HG03439 (cell line): ENCODE measurements around the gene ERFL.
A peak's percentile ranks its signal among the peaks of the same experiment; 100 is the strongest.

Source experiments
- ATAC-seq: cut with Tn5 transposase; IDR thresholded peaks from one replicate; pipeline ENCODE4 v1.9.1; 2021; ENCODE audit warnings: mild to moderate bottlenecking, moderate library complexity; ENCODE audit not compliant: unreplicated experiment

ERFL gene

GRCh38 chr19:41901707-41902360 is 26.4 kb downstream of the ERFL start:
- no peak for ATAC-seq

GRCh38 chr19:41898235-41898634 is 30.0 kb downstream of the ERFL start:
- ATAC-seq = no peak

DNA sequence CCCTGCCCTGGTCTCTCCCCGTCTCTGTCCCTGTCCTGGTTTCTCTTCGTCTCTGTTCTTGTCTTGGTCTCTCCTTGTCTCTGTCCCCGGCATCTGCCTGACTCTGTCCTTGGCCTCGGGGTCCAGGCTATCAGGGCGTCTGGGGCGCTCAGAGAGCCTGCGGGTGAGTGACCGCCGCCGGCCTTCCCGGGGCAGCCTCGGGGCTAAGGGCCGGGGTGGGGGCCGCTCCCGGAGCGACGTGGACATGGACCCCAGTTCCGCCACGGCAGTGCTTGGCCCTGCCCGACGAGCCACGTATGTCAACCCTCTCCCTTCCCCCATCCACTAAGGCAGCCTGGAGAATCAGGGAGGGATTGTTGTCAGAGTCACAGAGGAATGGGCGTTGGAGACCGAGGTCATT is 30.4 kb downstream of the ERFL start:
- ATAC-seq = no peak

DNA sequence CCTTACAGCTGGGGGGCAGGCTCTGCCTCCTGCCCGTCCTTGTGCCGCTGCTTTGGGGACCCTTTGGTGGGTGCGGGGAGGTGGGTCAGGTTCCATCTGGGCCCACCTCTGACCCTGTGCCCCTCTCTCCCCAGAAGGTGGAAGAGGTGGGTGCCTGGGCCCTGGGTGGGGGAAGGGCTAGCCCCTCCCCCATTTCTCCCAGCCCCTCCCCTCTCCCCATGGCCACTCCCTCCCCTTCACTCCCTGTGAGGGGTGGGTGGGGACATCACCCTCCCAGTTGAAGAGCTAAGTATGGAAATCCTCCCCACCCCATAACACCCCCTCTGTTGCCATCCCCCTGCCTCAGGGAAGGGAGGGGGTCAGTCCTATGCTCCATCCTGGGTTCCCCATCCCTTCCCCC is 31.1 kb downstream of the ERFL start:
- ATAC-seq = no peak

DNA sequence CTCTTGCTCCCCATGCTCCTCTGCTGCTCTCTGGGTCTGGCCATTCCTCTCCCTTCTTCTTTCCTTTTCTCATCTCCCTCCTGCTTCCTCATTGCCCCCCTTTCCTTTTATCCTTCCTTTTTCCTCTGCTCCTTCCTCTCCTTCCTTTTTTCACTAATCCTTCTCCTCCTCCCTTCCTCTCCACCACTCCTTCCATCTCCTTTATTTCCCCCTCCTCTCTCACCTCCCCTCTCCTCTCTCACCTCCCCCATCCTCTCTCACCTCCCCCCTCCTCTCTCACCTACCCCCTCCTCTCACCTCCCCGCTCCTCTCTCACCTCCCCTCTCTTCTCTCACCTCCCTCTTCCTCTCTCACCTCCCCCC is 31.7 kb downstream of the ERFL start:
- no peak for ATAC-seq

GRCh38 chr19:41895745-41896580 is 32.3 kb downstream of the ERFL start:
- no peak for ATAC-seq

- no peak for ATAC-seq
These were observed 33.9 kb downstream of the ERFL start for GRCh38 chr19:41894350-41894749.

GRCh38 chr19:41893899-41894298 is 34.4 kb downstream of the ERFL start:
- ATAC-seq = no peak

DNA sequence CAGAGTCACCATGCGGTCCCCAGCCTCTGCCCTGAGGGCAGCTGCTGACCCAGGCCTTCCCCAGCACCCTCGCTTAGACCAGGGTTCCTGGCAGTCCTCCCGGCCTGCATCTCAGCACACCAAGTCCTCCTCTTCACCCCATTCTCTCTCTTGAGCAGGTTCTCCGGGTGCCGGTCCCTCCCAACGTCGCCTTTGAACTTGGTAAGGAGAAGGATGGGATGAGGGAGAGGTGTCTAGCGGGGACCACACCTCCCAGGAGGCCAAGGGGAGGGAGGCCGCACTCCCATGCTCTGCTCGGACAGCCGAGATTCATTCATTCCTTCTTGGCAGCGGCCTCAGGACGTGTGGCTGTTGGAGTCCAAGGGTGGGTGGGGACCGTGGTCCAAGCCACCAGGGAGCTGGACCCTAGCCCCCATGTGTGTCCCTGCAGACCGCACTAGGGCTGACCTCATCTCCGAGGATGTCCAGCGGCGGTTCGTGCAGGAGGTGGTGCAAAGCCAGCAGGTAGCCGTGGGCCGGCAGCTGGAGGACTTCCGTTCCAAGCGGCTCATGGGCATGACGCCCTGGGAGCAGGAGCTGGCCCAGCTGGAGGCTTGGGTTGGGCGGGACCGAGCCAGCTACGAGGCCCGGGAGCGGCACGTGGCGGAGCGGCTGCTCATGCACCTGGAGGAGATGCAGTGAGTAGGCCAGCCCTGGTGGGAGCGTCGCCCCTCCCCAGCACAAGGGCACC is 35.9 kb downstream of the ERFL start:
- no peak for ATAC-seq

- no peak for ATAC-seq
These were observed 37.3 kb downstream of the ERFL start for GRCh38 chr19:41890936-41891335.

DNA sequence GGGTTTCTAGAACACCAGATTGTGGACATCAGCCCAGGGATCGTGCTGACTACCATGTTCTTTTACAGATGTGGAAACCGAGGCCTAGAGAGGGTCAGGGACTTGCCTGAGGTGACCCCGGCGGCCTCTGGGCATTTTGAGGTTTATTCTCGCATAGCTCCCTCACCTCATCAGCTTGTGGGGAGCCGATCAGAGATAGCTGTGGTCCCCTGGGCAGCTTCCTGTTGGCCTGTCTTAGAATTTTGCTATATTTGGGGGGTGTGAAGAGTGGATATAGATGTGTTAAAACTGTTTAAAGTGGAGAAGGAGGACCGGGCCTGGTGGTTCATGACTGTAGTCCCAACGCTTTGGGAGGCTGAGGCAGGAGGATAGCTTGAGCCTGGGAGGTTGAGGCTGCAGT is 38.4 kb downstream of the ERFL start:
- no peak for ATAC-seq

DNA sequence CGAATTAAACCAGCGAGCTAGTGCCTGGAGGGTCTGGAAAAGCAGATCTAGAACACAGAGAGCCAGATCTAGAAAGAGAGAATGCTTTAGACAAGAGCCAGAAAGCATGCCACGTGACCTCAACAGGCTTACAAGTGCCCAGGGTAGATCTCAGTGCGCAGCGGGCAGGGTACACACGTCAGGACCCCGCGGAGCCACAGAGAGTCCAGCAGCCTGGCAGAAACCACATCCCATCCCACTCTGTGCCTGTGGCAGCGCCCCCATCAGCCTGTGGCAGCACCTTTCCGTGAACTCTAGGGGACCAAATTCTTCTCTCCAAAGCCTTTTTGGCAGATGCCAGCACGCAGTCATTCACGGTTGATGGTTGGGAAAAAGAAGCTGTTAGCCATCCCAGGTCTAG is 39.3 kb downstream of the ERFL start:
- ATAC-seq = no peak

DNA sequence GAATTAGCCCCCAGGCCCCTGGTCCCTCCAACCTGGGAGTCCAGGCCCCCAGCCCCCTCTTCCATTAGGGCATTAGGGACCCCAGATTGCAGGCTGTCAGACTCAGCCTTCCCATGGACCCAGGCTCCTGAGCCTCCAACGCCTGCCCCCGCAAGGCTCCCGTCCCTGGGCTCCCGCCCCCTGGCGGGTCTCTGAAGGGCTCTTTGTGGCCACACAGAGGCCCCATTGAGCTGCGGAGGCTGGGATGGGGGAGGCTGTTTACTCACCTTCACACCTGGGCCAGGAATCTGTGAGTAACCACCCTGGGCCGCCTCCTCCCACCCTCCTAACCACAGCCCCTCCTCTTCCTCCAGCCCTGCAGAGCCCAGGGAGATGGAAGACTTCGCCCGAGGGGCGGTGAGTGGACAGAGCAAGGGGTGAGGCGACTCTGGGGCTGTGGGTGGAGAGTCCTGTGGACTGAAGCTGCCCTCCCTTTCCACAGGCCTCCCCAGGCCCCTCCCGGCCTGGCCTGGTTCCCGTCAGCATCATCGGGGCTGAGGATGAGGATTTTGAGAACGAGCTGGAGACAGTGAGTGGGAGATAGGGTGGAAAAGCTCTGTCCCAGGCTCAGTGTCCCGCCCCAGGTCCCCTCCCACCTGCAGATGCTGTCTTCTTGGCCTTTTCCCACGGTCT is 40.4 kb downstream of the ERFL start:
- ATAC-seq = no peak

DNA sequence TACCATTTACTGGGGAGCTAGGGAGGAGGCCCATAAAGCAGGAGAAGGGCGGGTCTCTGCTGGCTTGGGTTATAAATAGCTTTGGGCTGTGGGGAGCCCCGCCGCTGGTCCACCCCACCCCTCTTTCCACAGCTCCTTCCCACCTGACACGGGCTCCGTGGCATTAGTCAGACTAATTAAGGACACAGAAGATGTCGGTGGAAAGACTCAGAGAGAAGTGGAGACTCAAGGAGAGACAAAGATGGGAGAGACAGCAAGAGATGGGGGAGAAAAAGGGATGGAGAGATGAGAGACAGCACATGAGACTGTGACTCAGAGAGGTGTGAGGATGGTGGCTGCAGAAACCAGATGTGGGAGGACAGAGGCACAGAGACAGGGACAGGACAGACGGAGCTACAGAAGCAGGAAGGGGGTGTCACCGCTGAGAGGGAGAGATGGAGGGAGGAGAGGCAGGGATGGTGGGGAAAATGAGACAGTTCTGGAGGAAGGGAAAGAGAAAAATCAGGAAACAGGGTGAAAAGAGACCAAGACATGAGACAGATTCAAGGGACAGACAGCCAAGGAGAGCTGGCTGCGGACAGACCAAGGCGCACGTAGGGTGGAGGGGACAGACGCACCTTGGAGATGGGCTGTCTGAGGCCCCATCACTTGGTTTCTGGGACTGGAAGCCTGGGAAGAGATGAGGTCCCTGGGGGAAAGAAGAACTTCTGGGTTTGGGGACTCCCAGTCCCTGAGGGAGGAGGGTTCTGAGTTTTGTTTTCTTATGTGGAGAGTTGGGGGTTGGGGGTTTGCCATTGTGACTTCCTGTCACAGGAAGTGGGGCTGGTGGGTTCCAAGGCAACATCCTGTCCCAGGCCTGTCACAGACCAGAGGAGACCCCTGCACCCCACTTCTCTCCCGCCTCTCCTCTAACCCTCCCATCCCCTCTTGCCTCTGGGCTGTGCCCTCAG is 41.2 kb downstream of the ERFL start:
- ATAC-seq = no peak

GRCh38 chr19:41883821-41884733 is 44.2 kb downstream of the ERFL start:
- ATAC-seq = peak; percentile 75

- ATAC-seq = no peak
These were observed 44.8 kb downstream of the ERFL start for GRCh38 chr19:41883463-41883820.

DNA sequence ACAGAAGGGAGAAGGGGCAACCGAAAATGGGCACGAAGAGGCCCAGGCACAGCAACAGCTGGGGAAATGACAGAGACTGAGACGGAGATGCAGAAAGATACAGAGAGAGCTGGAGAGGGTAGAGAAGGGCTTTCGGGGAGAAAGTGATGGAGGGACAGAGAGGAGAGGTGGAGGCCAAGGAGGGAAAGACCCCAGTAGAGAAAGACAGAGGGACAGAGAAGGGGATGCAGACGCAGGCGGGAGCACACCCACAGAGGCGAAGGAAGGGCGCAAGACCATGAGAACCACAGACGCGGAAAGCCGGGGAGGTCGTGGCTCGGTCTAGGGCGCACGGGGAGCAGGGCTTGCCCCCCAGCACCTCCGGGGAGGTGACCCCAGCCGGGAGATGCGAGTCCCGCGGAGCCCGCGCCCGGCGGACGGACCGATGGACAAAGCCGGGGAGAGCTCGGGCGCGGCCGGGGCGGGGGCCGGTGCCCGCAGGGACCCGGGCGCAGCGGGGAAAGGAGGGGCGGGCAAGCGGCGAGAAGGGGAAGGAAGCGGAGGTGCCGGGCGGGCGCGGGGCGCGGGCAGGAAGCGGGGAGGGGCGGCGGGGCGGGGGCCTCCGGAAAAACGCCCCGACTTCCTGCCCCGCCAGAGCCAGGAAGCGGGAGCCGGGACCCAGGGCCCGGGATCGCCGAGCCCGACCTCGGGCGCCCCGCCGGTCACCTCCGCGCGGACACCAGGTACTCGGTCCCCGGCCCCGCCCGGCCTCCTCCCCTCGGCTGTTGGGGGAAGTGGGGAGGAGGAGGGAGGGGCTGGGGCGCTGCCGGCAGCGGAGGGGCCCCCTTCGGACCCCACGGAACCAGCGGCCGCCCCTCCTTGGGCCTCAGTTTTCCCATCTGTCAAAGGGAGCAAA is 45.4 kb downstream of the ERFL start, which contains the start of gene ARHGEF1:
ARHGEF1 (plus strand) TSS at position 617 of the 895 bp plus-strand sequence. CDS start 4,899 bp downstream, outside the sequence.
- no peak for ATAC-seq

- ATAC-seq = no peak
These were observed 47.9 kb downstream of the ERFL start for GRCh38 chr19:41880329-41880708.
